Stimulated activated CD8-positive, alpha-beta memory T cell treated with anti-CD3 and anti-CD28 coated beads, Interleukin-15, amount 100 ng/mL, for 1 hour (primary cell): ENCODE measurements around the gene ADSS1.

ENCODE experiments used
- DNase-seq: peaks from one replicate; pipeline ENCODE4 v3.0.0-alpha.2; 2020; ENCODE audit warnings: low read depth

The ADSS1 gene

GRCh38 chr14:104795781-104796686 lies 72.0 kb downstream of the ADSS1 start:
- peak; percentile 35 for DNase-seq

DNA sequence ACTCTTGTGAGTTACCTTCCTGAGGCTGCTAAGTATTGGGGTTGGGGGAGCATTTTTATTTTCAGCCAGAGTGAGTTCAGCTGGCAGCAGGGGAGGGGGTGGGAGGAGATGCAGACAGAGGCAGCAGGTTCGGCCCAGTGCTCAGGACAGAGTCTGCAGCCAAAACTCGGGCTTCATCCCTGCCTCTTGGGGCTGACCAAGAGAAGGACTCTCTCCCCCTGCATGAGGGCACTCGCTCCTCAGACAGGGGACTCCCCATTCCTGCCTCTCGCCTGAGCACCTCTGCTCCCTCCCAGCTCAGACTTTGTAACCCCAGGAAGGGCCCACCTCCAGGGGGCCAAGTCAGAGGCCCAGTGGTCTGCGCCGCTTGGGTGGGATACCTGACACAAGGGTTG lies 72.7 kb downstream of the ADSS1 start:
- DNase-seq, result no peak
